Loucy (cell line): ENCODE data around the gene CACNA1C.

Source experiments
- H2AFZ ChIP-seq: fragments of 200-600 bp; sonication (generic); 2 replicates; pipeline ENCODE4 v1.6.0; 2016; ENCODE audit warnings: antibody characterized with exemption, mild to moderate bottlenecking, low read length, moderate library complexity
- H3F3A ChIP-seq: fragments of 200-600 bp; 2 replicates; pipeline ENCODE4 v1.6.0; 2016; ENCODE audit warnings: antibody characterized with exemption, low read depth, mild to moderate bottlenecking
- H3K27me3 ChIP-seq: fragments of 200-600 bp; sonication (generic); 2 replicates; pipeline ENCODE4 v1.6.1; 2014; ENCODE audit warnings: low read length, mild to moderate bottlenecking; ENCODE audit not compliant: insufficient read depth, poor library complexity, severe bottlenecking
- H3K36me3 ChIP-seq: fragments of 200-600 bp; sonication (generic); 2 replicates; pipeline ENCODE4 v1.6.1; 2016; ENCODE audit warnings: low read length; ENCODE audit not compliant: insufficient read depth
- H3K4me1 ChIP-seq: fragments of 200-600 bp; sonication (generic); 2 replicates; pipeline ENCODE4 v1.5.1; 2014; ENCODE audit warnings: low read length, mild to moderate bottlenecking; ENCODE audit not compliant: insufficient read depth, poor library complexity, severe bottlenecking
- H3K4me2 ChIP-seq: fragments of 200-600 bp; sonication (generic); 2 replicates; pipeline ENCODE4 v1.6.0; 2014; ENCODE audit warnings: antibody characterized with exemption, low read length, low read depth, mild to moderate bottlenecking; ENCODE audit not compliant: poor library complexity, severe bottlenecking
- H3K4me3 ChIP-seq: fragments of 200-600 bp; sonication (generic); 2 replicates; pipeline ENCODE4 v1.5.1; 2014; ENCODE audit warnings: low read length, mild to moderate bottlenecking, mixed read lengths; ENCODE audit not compliant: poor library complexity, severe bottlenecking
- H3K79me2 ChIP-seq: fragments of 200-600 bp; sonication (generic); 2 replicates; pipeline ENCODE4 v1.6.1; 2014; ENCODE audit warnings: low read length; ENCODE audit not compliant: insufficient read depth
- H3K9ac ChIP-seq: fragments of 200-600 bp; sonication (generic); 2 replicates; pipeline ENCODE4 v1.6.0; 2014; ENCODE audit warnings: mild to moderate bottlenecking, low read depth, low read length, moderate library complexity; ENCODE audit not compliant: poor library complexity, severe bottlenecking
- H3K9me2 ChIP-seq: fragments of 200-600 bp; sonication (generic); replicated peaks from 2 replicates; pipeline ENCODE4 v1.6.1; 2016; ENCODE audit warnings: low read depth, low read length, mixed read lengths
- H3K9me3 ChIP-seq: fragments of 200-600 bp; sonication (generic); 2 replicates; pipeline ENCODE4 v1.6.1; 2014; ENCODE audit warnings: mild to moderate bottlenecking, antibody characterized with exemption, low read length, low read depth; ENCODE audit not compliant: insufficient read depth
- H4K20me1 ChIP-seq: fragments of 200-600 bp; sonication (generic); 2 replicates; pipeline ENCODE4 v1.6.0; 2014; ENCODE audit warnings: antibody characterized with exemption, low read length, mild to moderate bottlenecking; ENCODE audit not compliant: insufficient read depth, poor library complexity, severe bottlenecking
- CTCF ChIP-seq: fragments of 200-600 bp; sonication (generic); conservative IDR thresholded peaks from 2 replicates; pipeline ENCODE4 v1.5.1; 2014; ENCODE audit warnings: mild to moderate bottlenecking, antibody characterized with exemption, low read length
- EZH2phosphoT487 ChIP-seq: fragments of 200-600 bp; IDR thresholded peaks from 2 replicates; pipeline ENCODE4 v1.6.1; 2018; ENCODE audit warnings: antibody characterized with exemption, mild to moderate bottlenecking, moderate library complexity, borderline replicate concordance

The CACNA1C gene

GRCh38 chr12:2290091-2290490 lies 237.3 kb downstream of the CACNA1C start:
- Histone ChIP-seq H4K20me1 (no peaks in the 10 kb centered on the region), H2AFZ (no peak overlapping the region), H3K27me3 (no peaks in the 10 kb centered on the region), H3K9ac (no peak overlapping the region), H3K4me1 (no peaks in the 10 kb centered on the region), H3K9me3 (no peaks in the 10 kb centered on the region), H3K9me2 (no peaks in the 10 kb centered on the region), H3K4me3 (no peak overlapping the region), H3K36me3 (no peaks in the 10 kb centered on the region), H3F3A (no peaks in the 10 kb centered on the region), H3K79me2 (no peaks in the 10 kb centered on the region), H3K4me2 (no peak overlapping the region)
- no peak for TF ChIP-seq CTCF
- no peak for TF ChIP-seq EZH2phosphoT487

GRCh38 chr12:2290516-2291065 lies 237.8 kb downstream of the CACNA1C start:
- Histone ChIP-seq H3F3A (no peaks in the 10 kb centered on the region), H3K4me2 (no peak overlapping the region), H4K20me1 (no peaks in the 10 kb centered on the region), H3K36me3 (no peaks in the 10 kb centered on the region), H3K4me1 (no peaks in the 10 kb centered on the region), H3K9me2 (no peaks in the 10 kb centered on the region), H3K4me3 (no peak overlapping the region), H3K9ac (no peak overlapping the region), H3K27me3 (no peaks in the 10 kb centered on the region), H3K9me3 (no peaks in the 10 kb centered on the region), H3K79me2 (no peaks in the 10 kb centered on the region), H2AFZ (no peak overlapping the region)
- TF ChIP-seq CTCF (no peak), EZH2phosphoT487 (no peak)

- Histone ChIP-seq H3K9me2 (no peaks in the 10 kb centered on the region), H3K4me2 (no peak overlapping the region), H2AFZ (no peak overlapping the region), H3K27me3 (no peaks in the 10 kb centered on the region), H3K36me3 (no peaks in the 10 kb centered on the region), H3K4me3 (no peak overlapping the region), H3K9ac (no peak overlapping the region), H3K4me1 (no peaks in the 10 kb centered on the region), H3K79me2 (no peaks in the 10 kb centered on the region), H3F3A (no peaks in the 10 kb centered on the region), H3K9me3 (no peaks in the 10 kb centered on the region), H4K20me1 (no peaks in the 10 kb centered on the region)
- no peak for TF ChIP-seq EZH2phosphoT487
- peak; percentile 92 for TF ChIP-seq CTCF
These were observed 238.5 kb downstream of the CACNA1C start for GRCh38 chr12:2291182-2291832.
